ENCODE results near the gene DIS3L2.

Gene DIS3L2

DNA sequence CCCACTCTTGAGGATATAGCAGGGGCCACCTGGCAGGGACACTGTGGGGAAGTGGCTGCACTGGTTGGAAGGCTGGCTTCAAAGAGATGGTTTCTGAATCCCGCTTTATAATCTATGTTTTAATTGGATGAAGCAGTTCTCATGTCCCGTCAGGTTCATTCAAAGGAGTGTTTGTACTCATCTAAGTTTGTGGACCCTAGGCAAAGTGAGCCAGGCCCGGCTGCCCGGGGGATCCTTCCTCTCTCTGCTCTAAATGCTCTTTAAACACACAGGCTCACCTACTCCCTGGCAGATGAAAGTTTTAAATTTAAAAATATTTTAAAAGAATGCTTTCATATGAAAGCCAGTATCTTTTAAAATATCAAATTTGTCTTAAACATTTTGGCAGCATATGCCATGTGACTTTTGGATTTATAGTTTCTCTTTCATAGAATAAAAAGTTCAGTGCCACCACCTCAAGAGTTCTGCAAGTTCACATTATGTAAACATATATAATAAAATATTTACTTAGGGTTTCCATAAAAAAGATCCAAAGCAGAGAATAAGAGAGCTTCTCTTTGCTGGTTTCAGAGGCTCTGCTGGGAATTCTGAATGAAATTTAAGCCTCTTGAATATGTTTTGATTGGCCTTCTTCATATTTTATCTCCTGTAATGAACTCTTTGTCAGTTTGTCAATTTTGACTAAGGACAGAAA is 273.6 kb downstream of the DIS3L2 start:
- TF ChIP-seq, protein P1, sequence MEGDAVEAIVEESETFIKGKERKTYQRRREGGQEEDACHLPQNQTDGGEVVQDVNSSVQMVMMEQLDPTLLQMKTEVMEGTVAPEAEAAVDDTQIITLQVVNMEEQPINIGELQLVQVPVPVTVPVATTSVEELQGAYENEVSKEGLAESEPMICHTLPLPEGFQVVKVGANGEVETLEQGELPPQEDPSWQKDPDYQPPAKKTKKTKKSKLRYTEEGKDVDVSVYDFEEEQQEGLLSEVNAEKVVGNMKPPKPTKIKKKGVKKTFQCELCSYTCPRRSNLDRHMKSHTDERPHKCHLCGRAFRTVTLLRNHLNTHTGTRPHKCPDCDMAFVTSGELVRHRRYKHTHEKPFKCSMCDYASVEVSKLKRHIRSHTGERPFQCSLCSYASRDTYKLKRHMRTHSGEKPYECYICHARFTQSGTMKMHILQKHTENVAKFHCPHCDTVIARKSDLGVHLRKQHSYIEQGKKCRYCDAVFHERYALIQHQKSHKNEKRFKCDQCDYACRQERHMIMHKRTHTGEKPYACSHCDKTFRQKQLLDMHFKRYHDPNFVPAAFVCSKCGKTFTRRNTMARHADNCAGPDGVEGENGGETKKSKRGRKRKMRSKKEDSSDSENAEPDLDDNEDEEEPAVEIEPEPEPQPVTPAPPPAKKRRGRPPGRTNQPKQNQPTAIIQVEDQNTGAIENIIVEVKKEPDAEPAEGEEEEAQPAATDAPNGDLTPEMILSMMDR (IDR thresholded peaks at IDR 0.05; ENCODE audit: insufficient read depth, low read length, poor library complexity, severe bottlenecking) = no peak
- DNase-seq (ENCODE audit: extremely low read depth, insufficient read length) = no peak
- no peaks in the 10 kb centered on the region for H3K36me3 ChIP-seq (ENCODE audit: control insufficient read depth, insufficient read depth, low read length)
- H3K4me3 ChIP-seq (replicated peaks; ENCODE audit: low read depth, low read length) = no peak overlapping the region
- H3K27me3 ChIP-seq (replicated peaks; ENCODE audit: control insufficient read depth, insufficient read depth, low read length) = no peaks in the 10 kb centered on the region

DNA sequence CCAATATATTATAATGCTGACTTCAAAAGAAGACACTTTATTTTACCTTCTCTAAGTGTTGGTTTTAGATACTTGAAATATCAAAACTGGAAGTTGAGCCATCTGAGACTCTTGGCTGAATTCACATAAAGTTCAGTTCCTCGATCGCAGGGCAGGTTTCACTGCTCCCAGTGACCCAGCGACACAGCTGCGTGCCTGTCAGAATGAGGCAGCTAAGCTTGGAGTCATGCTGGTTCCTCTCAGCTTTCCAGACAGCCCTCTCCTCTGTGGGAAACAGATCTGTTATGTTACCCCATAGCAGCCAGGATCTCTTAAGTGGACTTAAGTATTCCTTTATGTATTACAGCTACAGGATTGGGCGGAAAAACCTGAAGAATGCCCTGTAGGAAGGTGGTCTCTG is 274.2 kb downstream of the DIS3L2 start:
- peak; percentile 25 for DNase-seq (ENCODE audit: extremely low read depth, insufficient read length)
- no peak overlapping the region for H3K4me3 ChIP-seq (replicated peaks; ENCODE audit: low read depth, low read length)
- no peaks in the 10 kb centered on the region for H3K27me3 ChIP-seq (replicated peaks; ENCODE audit: control insufficient read depth, insufficient read depth, low read length)
- TF ChIP-seq, protein P1 (IDR thresholded peaks at IDR 0.05; ENCODE audit: insufficient read depth, low read length, poor library complexity, severe bottlenecking) = no peak
- H3K36me3 ChIP-seq (ENCODE audit: control insufficient read depth, insufficient read depth, low read length) = no peaks in the 10 kb centered on the region

DNA sequence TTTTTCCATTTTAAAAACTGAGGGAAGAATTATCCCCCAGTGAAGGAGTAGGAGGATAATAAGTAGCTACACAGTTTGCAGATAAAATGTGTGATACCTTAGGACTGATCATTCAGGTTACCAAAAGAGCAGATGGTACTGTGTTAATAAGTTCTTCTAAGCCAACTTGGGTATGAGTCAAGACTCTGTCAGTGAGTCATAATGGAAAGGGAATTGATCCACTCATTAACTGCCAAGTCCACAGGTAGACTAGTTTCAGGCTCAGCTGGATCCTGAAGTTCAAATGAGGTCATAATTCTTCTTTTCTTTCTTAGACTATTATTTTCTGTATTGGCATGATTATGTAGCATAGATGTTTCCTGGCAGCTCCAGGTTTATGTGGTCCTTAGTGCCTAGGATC is 274.7 kb downstream of the DIS3L2 start:
- Histone ChIP-seq H3K36me3 (ENCODE audit: control insufficient read depth, insufficient read depth, low read length) (no peaks in the 10 kb centered on the region), H3K27me3 (replicated peaks; ENCODE audit: control insufficient read depth, insufficient read depth, low read length) (no peaks in the 10 kb centered on the region), H3K4me3 (replicated peaks; ENCODE audit: low read depth, low read length) (no peak overlapping the region)
- peak; percentile 66 for DNase-seq (ENCODE audit: extremely low read depth, insufficient read length)
- TF ChIP-seq, protein P1 (IDR thresholded peaks at IDR 0.05; ENCODE audit: insufficient read depth, low read length, poor library complexity, severe bottlenecking) = no peak

DNA sequence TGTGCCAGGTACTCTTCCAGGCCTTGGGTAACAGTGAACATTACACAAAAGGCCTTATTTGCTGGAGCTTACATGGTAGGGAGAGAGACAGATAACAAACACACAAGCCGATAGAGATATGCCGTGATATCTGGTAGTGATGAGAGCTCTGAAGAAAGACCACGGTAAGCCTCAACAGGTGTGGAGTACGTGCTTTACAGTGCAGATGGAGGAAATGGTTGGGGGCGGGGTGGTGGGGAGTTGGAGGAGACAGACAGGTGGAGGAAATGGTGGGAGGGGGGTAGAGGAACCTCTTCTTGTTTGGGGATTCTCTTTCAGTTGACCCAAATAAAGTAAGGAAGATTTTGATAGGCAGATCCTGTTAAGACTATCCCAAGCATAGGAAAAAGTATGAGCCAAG is 276.0 kb downstream of the DIS3L2 start:
- no peak for DNase-seq (ENCODE audit: extremely low read depth, insufficient read length)
- TF ChIP-seq, protein P1 (IDR thresholded peaks at IDR 0.05; ENCODE audit: insufficient read depth, low read length, poor library complexity, severe bottlenecking) = no peak
- Histone ChIP-seq H3K27me3 (replicated peaks; ENCODE audit: control insufficient read depth, insufficient read depth, low read length) (no peaks in the 10 kb centered on the region), H3K36me3 (ENCODE audit: control insufficient read depth, insufficient read depth, low read length) (no peaks in the 10 kb centered on the region), H3K4me3 (replicated peaks; ENCODE audit: low read depth, low read length) (no peak overlapping the region)

DNA sequence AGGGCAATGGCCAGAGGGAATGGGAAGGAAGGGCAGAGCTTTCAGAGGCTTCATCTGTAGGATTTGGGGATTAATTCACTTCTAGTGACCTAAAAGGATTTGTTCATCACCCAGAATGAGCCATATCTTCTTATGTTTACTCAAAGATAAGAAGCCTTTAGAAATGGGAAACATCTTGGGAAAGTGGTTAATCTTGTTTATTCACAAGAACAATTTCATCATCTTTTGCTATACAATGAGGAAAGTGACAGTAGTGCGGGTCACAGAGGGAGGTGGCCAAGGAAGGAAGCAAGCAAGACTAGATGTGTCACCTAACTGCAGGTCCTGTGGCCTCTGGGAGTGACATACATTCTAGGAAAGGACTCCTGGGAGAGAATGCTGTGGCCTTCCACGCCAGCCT is 276.6 kb downstream of the DIS3L2 start:
- TF ChIP-seq, protein P1 (IDR thresholded peaks at IDR 0.05; ENCODE audit: insufficient read depth, low read length, poor library complexity, severe bottlenecking) = no peak
- no peak overlapping the region for H3K4me3 ChIP-seq (replicated peaks; ENCODE audit: low read depth, low read length)
- no peaks in the 10 kb centered on the region for H3K36me3 ChIP-seq (ENCODE audit: control insufficient read depth, insufficient read depth, low read length)
- no peaks in the 10 kb centered on the region for H3K27me3 ChIP-seq (replicated peaks; ENCODE audit: control insufficient read depth, insufficient read depth, low read length)
- DNase-seq (ENCODE audit: extremely low read depth, insufficient read length) = no peak

DNA sequence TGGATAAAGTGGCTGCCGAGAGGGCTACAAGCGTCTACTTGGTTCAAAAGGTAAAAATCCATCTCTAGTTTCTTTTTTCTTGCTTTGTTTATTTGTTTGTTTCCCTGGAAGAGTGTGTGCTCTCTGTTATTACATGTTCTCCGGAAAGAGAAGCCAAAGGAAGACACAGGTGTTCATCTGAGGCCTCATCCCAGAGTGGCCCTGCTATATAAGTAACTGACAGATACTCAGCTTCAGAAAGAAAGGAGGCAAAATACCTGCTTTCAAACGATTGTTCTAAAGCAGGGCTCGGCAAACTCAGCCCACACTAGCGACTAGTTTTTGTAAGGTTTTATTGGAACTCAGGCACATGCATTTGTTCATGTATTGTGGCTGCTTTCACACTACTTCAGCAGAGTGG is 277.1 kb downstream of the DIS3L2 start:
- Histone ChIP-seq H3K36me3 (ENCODE audit: control insufficient read depth, insufficient read depth, low read length) (no peaks in the 10 kb centered on the region), H3K27me3 (replicated peaks; ENCODE audit: control insufficient read depth, insufficient read depth, low read length) (no peaks in the 10 kb centered on the region), H3K4me3 (replicated peaks; ENCODE audit: low read depth, low read length) (no peak overlapping the region)
- DNase-seq (ENCODE audit: extremely low read depth, insufficient read length) = no peak
- TF ChIP-seq, protein P1 (IDR thresholded peaks at IDR 0.05; ENCODE audit: insufficient read depth, low read length, poor library complexity, severe bottlenecking) = no peak

Data from GM06990 (cell line).